Esophagus (tissue), 2 donors: Measurements from ENCODE around the gene WTAP. TPM values are rescaled to one million over a fixed set of nuclear protein-coding genes. Genes with fewer than 3 reads are reported as not detected.
"Not testable (repeated sequence)": the region's sequence is repeated elsewhere in the genome, so short reads cannot be mapped to it uniquely, and the experiment has no call there.

Source experiments
- H3K27ac ChIP-seq, 2 donors: one replicate each; pipeline ENCODE4 v1.5.1; 2013; ENCODE audit warnings: low read depth in 2 of 2, mild to moderate bottlenecking in 2 of 2, inconsistent platforms in 1 of 2, low read length in 1 of 2, moderate library complexity in 1 of 2
- H3K27me3 ChIP-seq, 2 donors: one replicate each; pipeline ENCODE4 v1.6.1; 2013; ENCODE audit warnings: low read length in 2 of 2, control low read depth in 1 of 2, mild to moderate bottlenecking in 1 of 2; ENCODE audit not compliant: insufficient read depth in 2 of 2, control insufficient read depth in 1 of 2
- H3K36me3 ChIP-seq, 2 donors: one replicate each; pipeline ENCODE4 v1.6.1; 2013; ENCODE audit warnings: low read length in 1 of 2; ENCODE audit not compliant: control insufficient read depth in 2 of 2, insufficient read depth in 2 of 2
- H3K4me1 ChIP-seq, 2 donors: one replicate each; pipeline ENCODE4 v1.6.1; 2013; ENCODE audit warnings: low read length in 1 of 2; ENCODE audit not compliant: control insufficient read depth in 2 of 2, insufficient read depth in 2 of 2
- H3K4me3 ChIP-seq, 2 donors: one replicate each; pipeline ENCODE4 v1.5.1; 2013; ENCODE audit warnings: low read length in 2 of 2, mild to moderate bottlenecking in 2 of 2, low read depth in 1 of 2, moderate library complexity in 1 of 2
- H3K9me3 ChIP-seq, 2 donors: one replicate each; pipeline ENCODE4 v1.6.1; 2013; ENCODE audit warnings: mild to moderate bottlenecking in 2 of 2, low read depth in 1 of 2, low read length in 1 of 2, moderate library complexity in 1 of 2; ENCODE audit not compliant: control insufficient read depth in 2 of 2, insufficient read depth in 1 of 2
- WGBS, 2 donors: extraction: QIAGEN DNeasy Blood & Tissue Kit; methylation state at CpG; one replicate each; pipeline ENCODE4 v1.1.7; 2013; 5-methylcytosine and 5-hydroxymethylcytosine counted together
- polyA plus RNA-seq, 2 donors: library from polyadenylated mRNA; stranded (reverse); fragments of 200-250 nt; gene quantifications; one replicate each; pipeline ENCODE4 v1.2.3, GENCODE V29; 2013
- donor health status: healthy with polysubstance abuse.
- donor health status: Bipolar disorder and iron deficiency.

The WTAP gene
- polyA plus RNA-seq, 2 donors: 55.8 to 75.6 TPM

DNA sequence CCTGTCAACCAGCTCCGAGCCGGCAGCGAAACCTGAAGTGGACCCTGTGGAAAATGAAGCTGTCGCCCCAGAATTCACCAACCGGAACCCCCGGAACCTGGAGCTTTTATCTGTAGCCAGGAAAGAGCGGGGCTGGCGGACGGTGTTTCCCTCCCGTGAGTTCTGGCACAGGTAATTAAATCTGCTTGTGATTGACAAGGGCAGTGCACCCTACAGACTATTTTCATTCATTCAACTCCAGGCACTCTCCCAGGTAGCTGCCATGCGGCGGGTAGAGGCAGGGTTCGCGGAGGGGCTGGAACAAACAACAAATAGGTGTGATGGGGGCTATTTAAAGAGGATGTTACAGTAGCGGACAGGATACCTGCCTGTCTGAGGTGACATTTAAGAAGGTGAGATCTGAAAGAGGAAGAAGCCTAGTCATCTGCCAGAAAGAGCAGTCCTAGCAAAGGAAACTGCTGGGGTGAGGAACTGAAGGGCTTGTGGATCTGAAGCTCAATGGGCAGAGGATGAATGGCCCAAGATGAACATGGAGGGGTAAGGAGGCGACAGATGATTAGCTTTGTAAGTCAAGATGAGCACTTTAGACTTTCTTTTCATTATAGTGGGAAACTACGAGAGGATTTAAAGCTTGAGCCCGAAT, 63.8 kb downstream of the WTAP start:
- Histone ChIP-seq H3K27me3 (no peaks in the 10 kb centered on the region), H3K9me3 (no peaks in the 10 kb centered on the region), H3K36me3 (no peaks in the 10 kb centered on the region), H3K27ac (peak overlapping the region; percentile 98 to 100), H3K4me1 (no peaks in the 10 kb centered on the region), H3K4me3 (peak overlapping the region; percentile 67 to 93)
- WGBS, 2 donors: 12 to 13% methylated on average over 18 of the region's 18 CpGs

DNA sequence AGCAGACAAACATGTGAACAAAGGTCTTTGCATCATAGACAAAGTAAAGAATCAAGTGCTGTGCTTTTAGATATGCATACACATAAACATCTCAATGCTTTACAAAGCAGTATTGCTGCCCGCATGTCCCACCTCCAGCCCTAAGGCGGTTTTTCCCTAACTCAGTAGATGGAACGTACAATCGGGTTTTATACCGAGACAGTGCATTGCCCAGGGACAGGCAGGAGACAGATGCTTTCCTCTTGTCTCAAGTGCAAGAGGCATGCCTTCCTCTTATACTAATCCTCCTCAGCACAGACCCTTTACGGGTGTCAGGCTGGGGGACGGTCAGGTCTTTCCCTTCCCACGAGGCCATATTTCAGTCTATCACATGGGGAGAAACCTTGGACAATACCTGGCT, 67.7 kb downstream of the WTAP start:
- H3K9me3 ChIP-seq, H3K4me1 ChIP-seq, H3K4me3 ChIP-seq, H3K36me3 ChIP-seq, H3K27me3 ChIP-seq, H3K27ac ChIP-seq: not testable (repeated sequence)
- 60 to 83% methylated on average over 8 of the region's 8 CpGs for WGBS, 2 donors

GRCh38 chr6:159797554-159797953, 70.2 kb downstream of the WTAP start:
- Histone ChIP-seq H3K4me3 (no peak overlapping the region), H3K36me3 (peaks cover 7 to 10% of the 10 kb centered on the region in 2 donors), H3K27me3 (no peaks in the 10 kb centered on the region), H3K4me1 (no peaks in the 10 kb centered on the region), H3K9me3 (no peaks in the 10 kb centered on the region), H3K27ac (no peak overlapping the region)
- 36 to 49% methylated on average over 1 of the region's 1 CpG for WGBS, 2 donors

DNA sequence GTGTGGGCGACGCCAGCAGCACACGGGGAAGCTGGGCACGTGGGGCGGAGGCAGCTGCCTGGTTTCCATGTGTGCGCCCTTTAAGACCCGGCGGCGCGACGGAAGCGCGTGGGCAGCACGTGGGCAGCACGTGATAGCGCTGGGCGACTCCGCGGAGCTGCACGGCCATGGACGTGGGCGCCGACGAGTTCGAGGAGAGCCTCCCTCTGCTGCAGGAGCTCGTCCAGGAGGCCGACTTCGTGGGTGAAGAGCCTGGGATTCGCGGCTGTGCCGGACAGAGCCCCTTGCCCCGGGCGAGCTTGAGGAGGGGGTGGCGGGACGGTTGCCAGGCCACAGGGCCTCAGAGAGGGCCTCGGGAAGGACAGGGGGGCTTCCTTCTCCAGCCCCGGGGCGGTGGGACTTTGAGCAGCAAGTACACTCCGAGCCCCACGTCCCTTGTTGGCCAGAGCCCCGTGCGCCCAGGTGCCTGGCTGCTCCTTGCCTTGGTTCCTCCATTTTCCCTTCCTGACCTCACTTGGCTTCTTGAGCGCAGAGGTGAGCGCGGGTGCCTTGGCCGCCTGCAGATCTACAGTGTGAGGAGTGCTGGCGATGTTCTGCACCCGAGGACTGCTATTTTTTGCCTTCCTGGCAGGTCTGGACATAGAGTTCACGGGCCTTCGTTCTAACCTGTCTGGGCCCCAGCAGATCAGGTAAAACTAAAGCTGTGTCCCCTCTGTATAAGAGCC, 73.0 kb downstream of the WTAP start, which contains the start of gene PNLDC1:
TSS of gene PNLDC1 (plus strand) at position 136 of the 725 bp plus-strand sequence. CDS start at position 168, 32 bp downstream.
- Histone ChIP-seq H3K36me3 (peaks cover 7 to 10% of the 10 kb centered on the region in 2 donors), H3K27ac (no peak within 1 kb of the TSS), H3K4me1 (no peaks in the 10 kb centered on the region), H3K4me3 (no peak within 1 kb of the TSS), H3K9me3 (no peaks in the 10 kb centered on the region), H3K27me3 (no peaks in the 10 kb centered on the region)
- 87 to 91% methylated on average over 49 to 50 of the region's 50 CpGs for WGBS, 2 donors

GRCh38 chr6:159801935-159802334, 74.6 kb downstream of the WTAP start:
- Histone ChIP-seq H3K27ac (no peak overlapping the region), H3K9me3 (no peaks in the 10 kb centered on the region), H3K4me1 (no peaks in the 10 kb centered on the region), H3K4me3 (no peak overlapping the region), H3K27me3 (no peaks in the 10 kb centered on the region), H3K36me3 (peaks cover 6 to 7% of the 10 kb centered on the region in 2 donors)
- WGBS, 2 donors: 83 to 85% methylated on average over 8 of the region's 8 CpGs

DNA sequence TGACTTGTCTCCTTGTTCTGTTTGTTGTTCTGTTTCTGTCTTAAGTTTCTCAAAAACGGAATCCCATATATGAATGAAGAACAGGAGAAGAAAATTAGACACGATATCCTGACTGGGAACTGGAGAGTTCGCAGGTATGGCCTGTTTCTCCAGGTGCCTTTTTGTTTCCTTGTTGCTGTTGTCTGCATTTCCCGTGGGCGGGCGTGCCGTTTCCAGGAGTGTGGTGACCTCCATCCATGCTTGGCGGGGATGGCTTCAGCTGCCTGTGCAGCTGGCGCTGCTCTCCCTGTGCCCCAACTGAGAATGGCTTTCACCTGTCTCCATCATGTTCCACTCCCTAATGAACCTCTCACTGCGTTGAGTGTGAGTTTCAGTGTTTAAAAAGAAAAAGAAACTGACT, 77.2 kb downstream of the WTAP start:
- Histone ChIP-seq H3K27me3 (no peaks in the 10 kb centered on the region), H3K36me3 (peaks cover 0 to 3% of the 10 kb centered on the region in 2 donors), H3K9me3 (no peaks in the 10 kb centered on the region), H3K27ac (no peak overlapping the region), H3K4me1 (no peaks in the 10 kb centered on the region), H3K4me3 (no peak overlapping the region)
- 77% methylated on average over 10 of the region's 10 CpGs for WGBS, 2 donors

GRCh38 chr6:159805440-159806020, 78.2 kb downstream of the WTAP start:
- Histone ChIP-seq H3K27me3 (no peaks in the 10 kb centered on the region), H3K4me1 (no peaks in the 10 kb centered on the region), H3K27ac (no peak overlapping the region), H3K9me3 (no peaks in the 10 kb centered on the region), H3K36me3 (no peaks in the 10 kb centered on the region), H3K4me3 (no peak overlapping the region)
- WGBS, 2 donors: 91 to 95% methylated on average over 6 of the region's 6 CpGs

Other genes starting within 250 kb of the WTAP start
- 100 to 1,000 TPM in 1 of 2 donors, 10 to 100 TPM in 1; 79.1 to 167 TPM for gene SOD2, start 34.3 kb upstream of the WTAP start, polyA plus RNA-seq
- 10 to 100 TPM; 59.7 to 73.5 TPM for gene ACAT2, start 34.5 kb downstream of the WTAP start, polyA plus RNA-seq
- 10 to 100 TPM; 71.3 to 93.6 TPM for gene TCP1, start 62.1 kb downstream of the WTAP start, polyA plus RNA-seq
- gene MRPL18, start 63.0 kb downstream of the WTAP start, polyA plus RNA-seq: 100 to 1,000 TPM in 1 of 2 donors, 10 to 100 TPM in 1; 64.0 to 117 TPM
- under 1 TPM; 0.02 to 0.20 TPM for gene PNLDC1, start 72.8 kb downstream of the WTAP start, polyA plus RNA-seq
- gene MAS1, start 163.5 kb downstream of the WTAP start, polyA plus RNA-seq: not detected
- 10 to 100 TPM; 12.9 to 15.0 TPM for gene IGF2R, start 241.6 kb downstream of the WTAP start, polyA plus RNA-seq